Fibroblast of lung (primary cell): ENCODE data around the gene CDC34.

ENCODE experiments used
- CTCF ChIP-seq, 2 donors: IDR thresholded peaks in 1 of 2; conservative IDR thresholded peaks in 1 of 2; 1 replicate in 1 of 2; 2 replicates in 1 of 2; pipeline ENCODE4 v1.5.1; 2011 to 2012; ENCODE audit warnings: low read length in 2 of 2, control low read depth in 1 of 2, inconsistent platforms in 1 of 2, low read depth in 1 of 2, mild to moderate bottlenecking in 1 of 2
- EZH2 ChIP-seq: IDR thresholded peaks from 2 replicates; pipeline ENCODE4 v1.5.1; 2012; ENCODE audit warnings: low read length, control low read depth, mild to moderate bottlenecking; ENCODE audit errors: missing control alignments

- no peak for TF ChIP-seq EZH2
- no peak for TF ChIP-seq CTCF (conservative IDR thresholded peaks at IDR 0.05 in 1 of 2, IDR thresholded peaks at IDR 0.05 in 1 of 2; ENCODE audit: low read depth in 1 of 2, low read length in 2 of 2)
Observed at GRCh38 chr19:542173-542866, 10.8 kb downstream of the CDC34 start.
